DMS53 treated with DMSO at 0.1 percent for 48 hours (cell line): ENCODE results near the gene ATP12A.

Source experiments
- DNase-seq: peaks from one replicate; lab custom pipeline; 2025; ENCODE audit not compliant: unreplicated experiment; lab: John Stamatoyannopoulos, UW

ATP12A gene

DNA sequence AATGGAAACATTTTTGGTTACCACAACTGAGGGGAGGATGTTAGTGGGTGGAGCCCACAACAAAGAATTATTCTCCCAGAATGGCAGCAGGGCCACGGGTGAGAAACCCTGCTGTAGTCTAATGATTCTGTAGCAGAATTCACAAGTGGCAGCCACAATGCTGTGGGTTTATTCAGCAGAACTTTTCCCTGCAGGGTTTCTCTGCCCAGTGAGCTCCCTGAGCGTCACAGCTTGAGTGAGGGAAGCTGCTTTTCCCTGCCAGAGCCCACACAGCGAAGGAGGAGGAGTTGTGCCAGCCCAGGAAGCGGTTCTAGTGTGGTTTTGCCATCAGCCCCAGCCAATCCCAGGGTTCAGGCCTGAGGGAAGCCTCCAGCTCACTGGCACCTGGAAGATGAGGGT lies 4.4 kb downstream of the ATP12A start:
- DNase-seq = no peak

DNA sequence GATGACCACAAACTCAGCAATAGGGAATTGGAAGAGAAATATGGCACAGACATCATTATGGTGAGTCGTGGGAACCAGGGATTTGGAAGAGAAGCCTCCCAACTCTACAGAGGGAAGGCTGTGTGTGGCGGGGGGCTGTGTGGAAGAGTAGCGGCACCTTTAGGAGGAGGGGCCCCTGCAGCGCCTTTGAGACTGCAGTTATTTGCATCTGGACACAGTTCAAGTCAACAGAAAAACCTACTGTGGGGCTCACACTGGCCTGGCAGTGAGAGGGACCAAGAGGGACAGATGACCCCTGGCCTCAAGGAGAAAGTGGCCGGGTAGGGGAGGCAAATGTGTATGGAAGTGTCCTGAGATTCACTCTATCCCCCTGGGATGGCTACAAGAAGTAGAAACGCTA lies 5.1 kb downstream of the ATP12A start:
- no peak for DNase-seq

DNA sequence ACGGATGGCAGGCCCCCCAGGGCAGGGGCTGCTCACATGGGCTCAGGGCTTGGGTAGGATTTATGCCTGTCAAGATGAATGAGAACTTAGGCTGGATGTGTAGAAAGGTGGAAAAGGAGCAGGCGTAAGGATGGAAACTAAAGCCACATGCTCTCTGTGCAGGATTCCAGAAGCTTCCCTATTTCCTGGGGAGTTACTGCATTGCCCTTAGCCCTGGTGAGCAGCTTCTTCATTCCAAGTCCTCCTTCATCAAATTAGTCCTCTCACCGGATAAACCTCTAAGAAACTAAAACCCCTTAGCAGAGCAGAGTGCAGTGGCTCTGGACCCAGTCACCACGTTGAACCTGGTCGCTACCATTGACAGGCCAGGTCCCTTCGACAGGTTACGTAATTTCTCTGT lies 7.4 kb downstream of the ATP12A start:
- DNase-seq = no peak

DNA sequence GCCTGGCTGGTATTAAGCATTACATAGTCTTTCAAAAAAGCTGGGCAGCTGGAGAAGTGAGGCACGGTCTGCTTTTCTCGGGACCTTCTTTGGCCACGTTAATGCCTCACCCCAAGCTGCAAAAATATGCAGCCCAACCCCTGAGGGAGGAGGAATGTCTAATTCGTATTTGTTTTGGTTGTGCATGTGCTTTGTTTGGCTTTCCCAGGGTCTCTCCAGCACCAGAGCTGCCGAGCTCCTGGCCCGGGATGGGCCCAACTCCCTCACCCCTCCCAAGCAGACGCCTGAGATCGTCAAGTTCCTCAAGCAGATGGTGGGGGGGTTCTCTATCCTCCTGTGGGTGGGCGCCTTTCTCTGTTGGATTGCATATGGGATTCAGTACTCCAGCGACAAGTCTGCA lies 7.9 kb downstream of the ATP12A start:
- no peak for DNase-seq

DNA sequence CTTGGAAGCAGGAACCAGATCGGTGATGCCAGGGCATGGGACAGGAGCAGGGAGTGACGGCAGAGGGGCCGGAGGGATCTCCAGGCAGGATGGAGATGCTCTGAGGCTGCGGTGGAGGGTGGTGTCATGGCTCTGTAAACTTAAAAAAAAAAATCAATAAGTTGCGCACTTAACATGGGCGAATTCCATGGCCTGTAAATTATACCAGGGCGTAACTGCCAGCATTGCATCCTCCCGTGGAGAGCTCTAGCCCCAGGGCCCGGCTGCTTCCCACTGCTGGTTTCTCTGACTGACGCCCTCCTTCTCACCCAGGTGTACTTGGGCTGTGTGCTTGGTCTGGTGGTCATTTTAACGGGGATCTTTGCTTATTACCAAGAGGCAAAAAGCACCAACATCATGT lies 8.7 kb downstream of the ATP12A start:
- no peak for DNase-seq

DNA sequence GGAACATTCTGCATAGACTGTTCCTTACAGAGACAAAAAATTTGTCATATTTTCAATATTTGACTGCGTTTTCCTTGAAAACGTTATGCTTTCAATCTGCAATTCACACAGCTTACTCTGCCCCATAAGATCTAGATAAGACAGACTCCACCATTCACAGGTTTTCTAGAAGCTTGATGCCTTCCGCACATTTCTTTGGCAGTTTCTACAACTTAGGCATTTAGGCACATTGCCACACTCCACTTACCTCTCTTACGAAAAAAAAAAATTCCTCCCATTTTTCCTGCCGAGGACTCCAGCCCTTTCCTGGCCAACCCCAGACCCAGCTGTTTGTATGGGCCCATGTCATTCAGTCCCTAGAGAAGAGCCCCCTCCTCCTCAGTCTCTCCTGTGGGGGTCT lies 11.2 kb downstream of the ATP12A start:
- DNase-seq = no peak

DNA sequence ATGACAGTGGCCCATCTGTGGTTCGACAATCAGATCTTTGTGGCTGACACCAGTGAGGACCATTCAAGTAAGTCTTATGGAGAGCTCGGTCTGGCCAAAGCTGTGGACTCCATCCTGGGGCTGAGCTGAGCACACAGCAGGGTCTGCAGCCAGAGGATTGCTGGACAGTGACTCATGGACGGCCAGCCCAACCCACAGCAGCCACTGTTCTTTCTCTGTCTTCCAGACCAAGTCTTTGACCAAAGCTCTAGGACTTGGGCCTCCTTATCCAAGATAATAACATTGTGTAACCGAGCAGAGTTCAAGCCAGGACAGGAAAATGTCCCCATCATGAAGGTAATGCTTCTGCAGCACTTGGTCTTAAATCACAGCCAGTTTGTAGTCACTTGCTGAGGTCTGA lies 12.4 kb downstream of the ATP12A start:
- no peak for DNase-seq

DNA sequence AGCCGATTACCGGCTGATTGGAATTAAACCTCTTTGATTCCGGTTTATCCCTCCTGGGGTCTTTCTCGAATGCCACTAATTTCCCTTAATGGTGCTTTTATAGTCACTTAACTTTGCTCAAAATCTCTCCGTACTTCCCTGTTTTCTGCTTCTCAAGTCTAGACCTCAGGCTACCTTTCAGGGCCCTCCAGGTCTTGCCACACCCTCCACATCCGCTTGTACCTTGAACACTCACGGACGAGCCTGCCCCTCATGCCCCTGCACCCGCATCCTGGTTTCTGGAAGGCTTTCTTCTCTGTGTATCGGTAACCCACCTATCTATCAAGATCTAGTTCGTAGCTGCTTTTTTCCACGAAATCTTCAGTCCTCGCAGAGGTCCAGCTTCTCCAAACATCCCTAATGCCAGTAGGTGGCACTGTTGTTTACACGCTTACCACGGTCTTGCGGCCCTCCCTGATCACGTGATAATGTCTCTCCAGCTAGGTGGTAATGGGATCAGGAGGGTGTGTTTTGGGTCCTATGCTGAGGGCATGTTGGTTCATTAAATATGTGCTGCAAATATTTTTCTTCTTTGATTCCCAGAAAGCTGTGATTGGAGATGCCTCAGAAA lies 13.8 kb downstream of the ATP12A start:
- peak; percentile 81 for DNase-seq

DNA sequence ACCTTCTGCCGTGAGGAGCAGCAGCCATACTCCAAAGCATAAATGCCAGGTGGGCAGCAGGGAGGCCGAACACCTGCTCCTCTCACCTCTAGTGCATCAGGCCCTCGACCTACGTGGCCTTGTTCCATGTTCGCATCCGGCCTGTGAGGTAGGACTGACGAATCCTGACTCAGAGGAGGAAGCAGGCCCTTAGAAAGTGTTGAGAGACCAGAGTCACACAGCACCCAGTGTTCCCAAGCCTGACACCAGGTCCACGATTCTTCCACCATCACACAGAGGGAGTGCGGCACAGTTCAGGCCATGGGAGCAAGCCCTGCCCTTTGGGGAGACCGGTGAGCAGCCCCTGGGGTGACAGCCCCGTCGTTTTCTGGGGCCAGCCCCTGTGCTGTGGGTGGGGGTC lies 14.7 kb downstream of the ATP12A start:
- DNase-seq = no peak

DNA sequence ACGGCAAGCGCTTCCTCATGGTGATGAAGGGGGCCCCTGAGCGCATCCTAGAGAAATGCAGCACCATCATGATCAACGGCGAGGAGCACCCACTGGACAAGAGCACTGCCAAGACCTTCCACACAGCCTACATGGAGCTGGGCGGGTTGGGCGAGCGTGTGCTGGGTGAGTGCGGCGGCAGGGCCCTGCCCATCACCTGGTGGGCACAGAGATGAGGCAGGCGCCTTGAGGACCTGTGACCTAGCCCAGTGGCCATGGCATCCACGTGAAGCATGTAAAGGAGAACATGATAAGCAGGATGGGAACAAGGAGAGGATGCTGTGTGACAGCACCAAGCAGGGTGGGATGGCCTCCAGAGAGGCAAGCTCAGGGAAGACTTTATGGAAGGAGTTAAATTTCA lies 18.5 kb downstream of the ATP12A start:
- DNase-seq = no peak

DNA sequence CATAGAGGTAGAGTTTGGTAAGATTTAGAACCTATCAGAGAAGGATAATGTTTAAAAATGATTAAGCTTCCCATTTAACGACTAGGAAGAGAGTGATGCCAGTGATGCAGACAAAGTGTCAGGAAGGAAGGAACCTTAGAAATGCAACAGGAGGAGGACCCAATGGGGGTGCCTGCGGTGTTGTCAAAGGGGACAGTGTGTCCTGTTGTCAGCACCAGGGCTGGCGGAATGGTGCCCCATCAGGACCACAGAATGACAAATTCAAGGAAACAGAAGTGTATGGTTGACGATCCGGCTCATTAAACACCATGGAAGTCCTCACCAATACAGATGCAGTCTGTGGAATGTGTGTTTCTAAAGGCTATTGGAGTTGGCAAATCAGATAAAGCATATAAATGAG lies 19.3 kb downstream of the ATP12A start:
- no peak for DNase-seq

DNA sequence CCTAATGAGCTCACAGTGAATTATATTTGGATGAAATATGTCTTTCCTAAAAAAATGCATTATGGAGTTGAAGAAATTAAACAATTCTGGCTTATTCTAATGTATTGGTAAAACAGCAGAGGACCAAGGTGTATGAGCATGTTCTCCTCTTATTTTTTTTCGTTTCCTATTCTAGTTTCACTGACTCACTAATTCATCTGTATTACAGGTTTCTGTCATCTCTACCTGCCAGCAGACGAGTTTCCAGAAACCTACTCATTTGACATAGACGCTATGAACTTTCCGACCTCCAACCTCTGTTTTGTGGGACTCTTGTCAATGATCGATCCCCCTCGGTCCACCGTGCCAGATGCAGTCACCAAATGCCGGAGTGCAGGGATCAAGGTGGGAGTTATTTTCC lies 20.3 kb downstream of the ATP12A start:
- DNase-seq = no peak

DNA sequence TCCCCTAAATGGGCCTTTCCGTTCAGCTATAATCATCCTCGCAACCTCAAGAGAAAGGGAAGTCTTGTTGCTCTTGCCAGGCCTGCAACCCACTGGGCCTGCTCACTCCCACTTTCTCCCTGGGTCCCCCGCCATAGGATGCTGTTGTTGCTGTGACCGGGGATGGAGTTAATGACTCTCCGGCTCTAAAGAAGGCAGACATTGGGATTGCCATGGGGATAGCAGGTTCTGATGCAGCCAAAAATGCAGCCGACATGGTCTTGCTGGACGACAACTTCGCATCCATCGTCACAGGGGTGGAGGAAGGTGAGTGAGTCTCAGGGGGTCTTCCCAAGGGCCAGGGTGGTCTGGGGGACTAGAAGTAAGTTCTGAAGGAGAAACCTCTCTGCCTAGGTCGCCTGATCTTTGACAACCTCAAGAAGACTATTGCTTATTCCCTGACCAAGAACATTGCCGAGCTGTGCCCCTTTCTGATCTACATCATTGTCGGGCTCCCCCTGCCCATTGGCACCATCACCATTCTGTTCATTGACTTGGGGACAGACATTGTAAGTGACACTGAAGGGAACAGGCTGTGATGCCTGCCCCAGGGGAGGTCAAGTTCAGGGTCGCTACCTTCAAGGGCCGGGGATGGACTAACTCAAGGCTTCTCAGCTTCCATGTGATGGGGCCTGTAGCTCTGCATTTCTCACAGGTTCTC lies 26.8 kb downstream of the ATP12A start:
- no peak for DNase-seq

DNA sequence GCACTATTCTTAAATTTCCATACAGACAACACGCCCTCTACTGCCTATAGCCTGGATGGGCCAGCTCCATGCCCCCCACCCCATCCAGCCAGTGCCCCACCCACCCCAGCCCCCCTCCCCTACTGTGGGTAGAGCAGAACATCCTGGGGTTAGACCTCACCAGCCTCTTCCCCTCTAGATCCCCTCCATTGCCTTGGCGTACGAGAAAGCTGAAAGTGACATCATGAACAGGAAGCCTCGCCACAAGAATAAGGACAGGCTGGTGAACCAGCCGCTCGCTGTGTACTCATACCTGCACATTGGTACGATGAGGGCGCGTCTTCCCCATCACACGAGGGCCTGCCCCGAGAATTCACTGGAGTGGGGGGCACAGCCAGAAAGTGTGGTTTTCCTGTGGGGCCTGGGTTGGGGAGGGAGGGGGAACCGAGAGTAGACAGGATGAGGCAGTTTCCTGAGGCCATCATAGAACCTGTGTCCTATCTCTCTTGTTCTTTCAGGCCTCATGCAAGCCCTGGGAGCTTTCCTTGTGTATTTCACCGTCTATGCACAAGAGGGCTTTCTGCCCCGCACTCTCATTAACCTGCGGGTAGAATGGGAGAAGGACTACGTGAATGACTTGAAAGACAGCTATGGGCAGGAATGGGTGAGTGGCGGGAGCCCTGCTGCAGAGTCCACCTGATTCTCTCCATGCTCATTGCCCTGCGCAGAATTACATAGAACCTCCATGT lies 29.1 kb downstream of the ATP12A start:
- no peak for DNase-seq

DNA sequence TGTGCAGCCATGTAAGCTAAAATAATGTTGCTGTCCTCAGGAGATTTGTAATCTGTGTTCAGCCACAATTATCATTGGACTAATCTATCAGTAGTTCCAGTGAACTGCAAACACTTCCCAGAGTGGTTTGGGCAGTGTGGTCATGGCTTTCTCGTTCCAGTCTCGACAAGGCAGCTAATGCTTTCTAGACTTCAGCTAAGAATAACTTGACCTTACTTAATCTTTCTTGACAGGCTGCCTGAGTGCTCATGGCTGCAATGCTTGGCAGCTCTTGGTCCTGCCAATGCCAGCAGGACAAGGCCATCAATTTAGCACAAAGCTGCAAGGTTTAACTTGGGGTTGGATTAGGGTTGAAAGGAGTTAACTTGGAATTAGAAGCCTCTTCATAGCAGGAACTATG lies 32.8 kb downstream of the ATP12A start:
- DNase-seq = no peak

DNA sequence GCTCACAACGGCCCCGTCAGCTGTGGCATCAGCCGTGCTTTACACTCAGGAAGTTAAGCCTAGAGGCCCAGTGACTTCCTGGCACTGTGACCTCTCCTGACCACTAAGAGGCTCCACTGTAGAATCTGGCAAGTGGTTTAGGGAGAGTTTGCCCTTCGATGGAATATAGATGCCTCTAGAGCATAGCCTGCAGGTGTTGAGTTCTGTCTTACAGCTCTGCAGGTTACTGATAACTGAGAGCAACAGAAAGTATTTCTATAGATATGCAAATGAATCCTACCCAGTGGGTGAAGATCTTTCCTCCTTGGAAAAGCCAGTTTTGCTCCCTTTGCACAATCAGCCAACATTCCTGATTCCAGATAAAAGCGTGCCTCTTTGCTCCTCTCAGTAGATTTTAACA lies 35.8 kb downstream of the ATP12A start:
- DNase-seq = no peak

DNA sequence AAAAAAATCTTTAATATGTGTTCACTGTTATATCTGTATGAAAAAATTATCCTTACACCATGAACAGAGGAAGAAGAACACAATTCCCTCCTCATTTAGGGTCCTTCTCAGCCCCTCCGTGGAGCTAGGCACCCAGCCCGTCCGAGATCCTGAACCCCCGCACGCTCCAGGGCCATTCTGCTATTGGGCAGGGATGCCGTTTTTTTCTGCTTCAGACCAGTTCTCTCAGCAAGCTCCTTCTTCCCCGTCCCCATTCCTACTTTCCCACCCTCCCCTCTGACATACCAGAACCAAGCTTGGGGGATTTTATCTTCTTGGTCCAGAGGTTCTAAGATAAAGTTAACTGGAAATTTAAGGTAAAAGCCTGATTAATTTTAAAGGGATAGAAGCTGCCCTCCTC lies 36.2 kb downstream of the ATP12A start:
- no peak for DNase-seq

DNA sequence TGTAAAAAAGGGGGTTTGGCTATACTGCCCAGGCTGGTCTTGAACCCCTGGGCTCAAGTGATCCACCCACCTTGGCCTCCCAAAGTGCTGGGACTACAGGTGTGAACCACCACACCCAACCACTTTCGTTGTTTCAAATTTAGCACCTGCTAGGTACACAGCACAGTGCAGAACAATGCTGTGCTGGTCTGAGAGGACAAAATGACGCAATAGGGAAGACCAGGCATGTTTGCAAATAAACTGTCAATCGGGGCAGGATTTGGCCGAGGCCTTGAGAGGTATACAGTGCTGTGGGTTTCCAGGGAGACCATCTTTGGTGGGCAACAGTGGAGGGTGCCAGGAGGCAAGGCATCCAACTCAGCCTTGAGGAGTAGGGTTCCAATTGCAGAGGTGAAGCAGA lies 37.0 kb downstream of the ATP12A start:
- no peak for DNase-seq

DNA sequence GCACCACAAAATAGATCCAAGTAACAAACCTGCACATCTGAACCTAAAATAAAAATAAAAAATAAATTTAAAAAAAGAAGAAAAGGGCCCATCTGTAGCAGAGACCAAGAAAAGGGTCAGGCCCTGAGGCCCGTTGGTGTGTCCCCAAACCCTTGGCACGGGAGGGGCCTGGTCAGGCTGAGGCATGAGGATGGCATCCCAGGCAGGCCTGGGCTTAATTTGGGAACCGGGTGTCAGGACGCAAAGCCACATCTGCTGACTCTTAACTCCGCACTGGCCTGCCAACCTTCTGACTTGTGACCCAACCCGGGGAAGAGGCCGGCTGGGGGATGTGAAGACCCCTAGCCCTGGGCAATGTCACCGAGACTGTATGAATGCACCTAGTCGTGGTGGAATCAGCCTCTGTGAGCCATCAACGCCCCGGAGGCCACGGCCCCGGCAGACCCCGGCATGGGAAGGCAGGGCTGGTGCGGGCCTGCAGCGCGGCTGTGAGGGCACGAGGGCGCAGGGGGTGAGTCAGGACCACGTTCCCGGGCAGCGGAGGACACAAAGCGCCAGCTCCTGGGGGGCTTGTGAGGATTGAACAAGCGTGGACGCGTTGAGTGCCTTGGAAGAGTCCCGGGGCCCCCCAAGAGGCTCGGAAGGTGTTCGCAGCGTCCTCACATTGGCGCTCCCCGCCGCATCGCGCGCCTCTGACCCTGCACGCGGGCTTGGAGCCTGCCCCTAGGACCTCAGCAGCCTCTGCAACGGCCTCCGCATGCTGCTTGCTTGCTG lies 38.2 kb downstream of the ATP12A start:
- no peak for DNase-seq

DNA sequence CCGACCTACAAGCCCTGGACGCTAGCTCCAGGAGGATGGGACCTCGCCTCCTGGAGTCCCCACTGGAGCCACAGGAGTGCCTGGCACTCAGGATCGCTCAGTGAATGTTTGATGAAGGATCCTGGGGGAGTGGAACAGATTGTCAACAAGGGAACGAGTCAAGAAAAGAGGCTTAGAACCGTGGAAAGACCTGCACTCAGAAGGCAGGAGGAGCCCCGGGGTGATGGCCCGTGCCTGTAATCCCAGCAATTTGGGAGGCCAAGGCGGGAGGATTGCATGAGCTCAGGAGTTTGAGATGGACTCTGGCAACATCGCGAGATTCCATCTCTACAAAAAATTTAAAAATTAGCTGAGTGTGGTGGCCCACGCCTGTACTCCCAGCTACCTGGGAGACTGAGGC lies 38.9 kb downstream of the ATP12A start:
- no peak for DNase-seq

DNA sequence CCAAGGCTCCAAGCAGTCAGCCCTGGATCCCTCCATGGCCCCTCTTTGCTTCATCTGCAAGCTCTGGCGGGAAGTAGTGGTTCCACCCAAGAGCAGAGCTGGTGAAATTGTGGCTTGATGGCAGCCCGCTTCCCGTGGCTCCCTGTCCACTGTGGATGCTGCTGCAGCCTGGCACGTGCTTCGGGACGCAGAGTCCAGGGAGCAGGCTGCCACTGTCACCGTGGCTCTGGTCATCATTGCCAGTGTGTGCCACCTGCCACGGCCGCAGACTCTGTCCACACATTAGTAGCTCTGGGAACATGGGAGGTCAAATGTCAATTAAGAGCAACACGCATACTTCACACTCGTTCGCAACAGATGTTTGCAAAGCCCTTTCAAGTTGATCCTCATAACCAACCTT lies 43.0 kb downstream of the ATP12A start:
- DNase-seq = no peak

DNA sequence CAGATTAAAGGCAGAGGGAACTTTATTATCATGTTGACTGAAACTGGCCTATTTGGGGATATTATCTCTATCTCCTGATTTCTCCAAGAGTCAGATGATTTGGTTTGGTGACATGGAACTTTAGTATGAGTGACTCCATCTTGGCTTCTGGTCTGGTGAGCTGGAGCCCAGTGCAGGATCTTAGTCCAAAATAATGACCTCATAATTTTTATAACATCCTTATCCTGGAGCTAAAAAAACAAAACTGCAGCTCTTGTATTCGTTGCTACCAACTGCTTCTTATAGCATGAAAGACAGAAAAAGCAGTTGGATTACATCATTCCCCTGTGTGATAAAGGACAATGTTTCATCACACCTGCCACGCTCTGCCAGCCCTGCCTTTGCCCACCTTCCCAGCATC lies 44.5 kb downstream of the ATP12A start:
- DNase-seq = no peak
